ENCODE results near the gene NBPF4. TPM values are rescaled to one million over a fixed set of nuclear protein-coding genes. Genes with fewer than 3 reads are reported as not detected.
"Not testable (repeated sequence)": the region's sequence is repeated elsewhere in the genome, so short reads cannot be mapped to it uniquely, and the experiment has no call there.

Gene NBPF4
- total RNA-seq, 4 donors from 2014 or later: not detected

- ATAC-seq (ENCODE audit: low FRiP score); DNase-seq (ENCODE audit: low spot score): not testable (repeated sequence)
These were observed 27.6 kb downstream of the NBPF4 start for GRCh38 chr1:108216028-108216890.

- not testable (repeated sequence) for DNase-seq (ENCODE audit: low spot score); ATAC-seq (ENCODE audit: low FRiP score)
These were observed 29.0 kb downstream of the NBPF4 start for GRCh38 chr1:108214641-108215465.

GRCh38 chr1:108211014-108211413, 32.9 kb downstream of the NBPF4 start:
- no peak for DNase-seq (ENCODE audit: low spot score)
- ATAC-seq (ENCODE audit: low FRiP score): no peak
- TF ChIP-seq CTCF (IDR thresholded peaks at IDR 0.05): no peak

GRCh38 chr1:108209456-108210108, 34.3 kb downstream of the NBPF4 start:
- TF ChIP-seq CTCF (IDR thresholded peaks at IDR 0.05): no peak
- no peak for DNase-seq (ENCODE audit: low spot score)
- no peak for ATAC-seq (ENCODE audit: low FRiP score)

GRCh38 chr1:108208724-108209446, 35.0 kb downstream of the NBPF4 start:
- ATAC-seq (ENCODE audit: low FRiP score) (no peak), DNase-seq (ENCODE audit: low spot score) (no peak)
- TF ChIP-seq CTCF (IDR thresholded peaks at IDR 0.05): no peak

GRCh38 chr1:108203582-108203981, 40.3 kb downstream of the NBPF4 start:
- not testable (repeated sequence) for DNase-seq (ENCODE audit: low spot score); ATAC-seq (ENCODE audit: low FRiP score)

- DNase-seq (ENCODE audit: low spot score) (no peak), ATAC-seq (ENCODE audit: low FRiP score) (no peak)
- TF ChIP-seq CTCF (IDR thresholded peaks at IDR 0.05): no peak
These were observed 42.2 kb downstream of the NBPF4 start for GRCh38 chr1:108201687-108202086.

GRCh38 chr1:108200687-108201051, 43.2 kb downstream of the NBPF4 start:
- ATAC-seq (ENCODE audit: low FRiP score) (peak; percentile 79), DNase-seq (ENCODE audit: low spot score) (no peak)
- TF ChIP-seq CTCF (IDR thresholded peaks at IDR 0.05): no peak

Data from omental fat pad (tissue), 4 donors.